Measurements from ENCODE around the gene ADAM12.
"Not testable (repeated sequence)": the region's sequence is repeated elsewhere in the genome, so short reads cannot be mapped to it uniquely, and the experiment has no call there.

ADAM12 gene

DNA sequence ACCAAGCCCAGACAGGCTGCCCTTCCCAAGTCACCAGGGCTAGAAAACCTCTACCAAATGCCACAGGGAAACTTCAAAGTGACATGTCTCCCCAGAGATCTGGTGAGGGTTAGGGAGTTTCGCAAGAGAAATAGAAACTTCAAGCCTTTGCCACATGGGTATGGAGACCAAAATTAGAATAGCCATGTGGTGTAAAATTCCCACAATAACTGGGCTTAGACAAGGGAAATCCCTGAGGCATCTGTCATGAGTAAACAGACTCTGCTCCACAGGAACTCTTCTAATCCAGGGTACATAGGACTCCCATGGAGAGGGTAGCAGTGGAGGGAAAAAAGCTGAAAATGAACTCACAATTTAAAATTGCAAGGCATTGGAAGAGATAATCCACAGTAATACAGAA, 14.3 kb downstream of the ADAM12 start:
- DNase-seq (ENCODE audit: low spot score): no peak

DNA sequence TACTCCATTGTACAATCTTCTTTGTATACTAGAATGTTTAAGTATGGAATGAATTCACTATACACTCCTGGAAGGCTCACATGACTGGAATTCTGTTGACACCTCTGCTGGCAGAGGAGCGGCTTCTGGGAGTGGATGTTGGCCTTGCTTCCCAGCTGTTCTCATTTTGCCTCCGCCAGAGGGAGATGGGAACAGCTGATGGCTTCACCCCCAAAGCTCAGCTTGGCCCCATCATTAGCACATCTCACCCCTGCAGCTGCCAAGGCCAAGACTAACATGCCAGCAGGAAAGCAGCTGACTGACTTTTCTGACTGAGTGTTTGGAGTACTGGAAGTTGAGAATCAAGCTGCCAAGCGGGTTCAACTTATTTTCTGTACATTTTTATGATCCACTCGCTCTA, 15.1 kb downstream of the ADAM12 start:
- no peak for DNase-seq (ENCODE audit: low spot score)

DNA sequence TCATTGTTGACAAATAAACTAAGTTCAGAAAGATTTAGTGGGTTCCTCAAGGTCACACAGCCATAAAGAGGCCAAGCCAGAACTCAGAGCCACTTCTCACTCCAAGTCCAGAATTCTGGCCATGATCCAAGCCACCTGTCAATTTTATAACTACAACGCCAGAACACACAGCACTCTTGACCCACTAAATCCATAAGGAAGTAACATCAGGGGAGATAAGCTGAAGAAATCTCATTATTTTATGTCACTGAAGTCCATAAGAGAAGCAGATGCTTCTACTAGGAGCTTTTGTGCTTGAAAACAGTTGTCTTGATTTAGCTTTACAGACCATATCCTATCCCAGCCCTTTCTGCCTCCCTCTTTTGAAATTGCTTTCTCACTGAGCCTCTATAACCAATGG, 15.9 kb downstream of the ADAM12 start:
- DNase-seq (ENCODE audit: low spot score): no peak

DNA sequence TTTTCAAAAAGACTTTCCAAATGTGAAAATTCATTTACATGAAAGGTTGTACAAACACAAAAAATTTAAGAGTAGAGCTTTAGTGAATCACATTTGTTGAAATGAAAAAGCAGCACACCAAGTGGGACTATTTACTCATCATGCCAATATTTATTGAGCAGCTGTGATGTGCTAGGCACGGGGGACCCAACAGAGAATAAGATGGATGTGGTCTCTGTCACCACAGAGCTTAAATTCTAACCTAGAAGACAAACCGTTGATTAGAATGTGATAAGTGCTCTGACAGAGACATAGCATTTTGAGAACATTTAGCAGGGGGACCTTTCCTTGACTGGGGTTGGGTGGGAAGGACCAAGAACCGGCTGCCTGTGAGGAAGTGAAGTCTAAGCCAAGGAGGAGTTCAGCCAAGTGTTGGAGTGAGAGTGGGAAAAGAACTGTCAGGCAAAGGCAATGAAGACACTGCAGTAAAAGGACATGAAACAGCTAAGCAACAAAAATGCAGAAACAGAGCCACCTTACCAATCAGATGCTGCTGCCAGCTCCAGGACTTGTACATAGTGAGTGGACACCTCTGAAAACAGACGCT, 19.1 kb downstream of the ADAM12 start:
- DNase-seq (ENCODE audit: low spot score): no peak

DNA sequence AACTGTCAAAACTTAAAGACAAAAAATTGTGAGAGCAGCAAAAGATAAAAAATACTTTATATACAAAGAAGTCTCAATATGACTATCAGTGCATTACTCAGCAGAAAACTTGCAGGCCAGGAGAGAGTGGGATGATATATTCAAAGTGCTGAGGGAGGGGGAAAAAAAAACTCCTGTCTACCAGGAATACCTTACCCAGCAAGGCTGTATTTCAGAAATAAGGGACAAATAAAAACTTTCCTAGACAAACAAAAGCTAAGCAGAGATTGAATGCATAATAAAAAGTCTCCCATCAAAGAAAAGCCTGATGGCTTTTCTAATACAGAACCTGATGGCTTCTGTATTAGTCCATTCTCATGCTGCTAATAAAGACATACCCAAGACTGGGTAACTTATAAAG, 31.1 kb downstream of the ADAM12 start:
- DNase-seq (ENCODE audit: low spot score): no peak

DNA sequence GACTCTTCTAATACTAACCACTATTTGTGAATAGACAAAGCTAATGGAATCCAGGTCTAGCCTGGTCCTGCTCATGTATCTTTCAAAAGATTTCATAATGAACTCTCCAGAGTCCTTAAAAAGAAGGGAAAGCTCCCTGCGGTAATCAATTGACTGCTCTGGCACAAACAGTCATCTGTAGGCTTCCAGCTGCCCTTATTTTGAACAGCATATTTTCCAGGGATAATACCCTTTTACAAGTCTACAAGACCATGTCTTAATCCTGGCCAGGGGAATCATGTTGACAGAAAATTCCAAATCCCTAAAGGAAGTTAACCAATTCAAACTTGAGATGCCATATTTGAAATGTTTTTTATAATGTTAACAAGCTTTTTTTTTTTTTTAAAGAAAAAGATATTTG, 34.6 kb downstream of the ADAM12 start:
- DNase-seq (ENCODE audit: low spot score): no peak

DNA sequence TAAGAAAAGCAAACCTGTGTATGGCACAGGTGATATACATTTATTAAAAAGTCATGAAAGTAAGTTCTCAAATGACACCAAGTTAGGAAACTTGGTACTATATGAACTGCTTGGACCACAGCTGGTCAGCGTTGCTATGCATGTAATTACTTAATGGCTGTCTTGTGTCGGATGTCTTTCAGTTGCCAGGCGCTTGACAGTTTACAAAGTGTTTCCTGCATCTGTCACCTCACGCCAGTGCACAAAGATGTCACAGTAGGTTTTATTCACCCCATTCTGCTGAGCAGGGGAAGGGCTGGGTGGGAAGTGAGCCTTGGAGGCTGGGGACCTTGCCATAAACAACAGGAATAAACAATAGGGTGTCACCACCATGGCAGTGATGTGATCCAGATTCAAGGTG, 35.8 kb downstream of the ADAM12 start:
- no peak for DNase-seq (ENCODE audit: low spot score)

DNA sequence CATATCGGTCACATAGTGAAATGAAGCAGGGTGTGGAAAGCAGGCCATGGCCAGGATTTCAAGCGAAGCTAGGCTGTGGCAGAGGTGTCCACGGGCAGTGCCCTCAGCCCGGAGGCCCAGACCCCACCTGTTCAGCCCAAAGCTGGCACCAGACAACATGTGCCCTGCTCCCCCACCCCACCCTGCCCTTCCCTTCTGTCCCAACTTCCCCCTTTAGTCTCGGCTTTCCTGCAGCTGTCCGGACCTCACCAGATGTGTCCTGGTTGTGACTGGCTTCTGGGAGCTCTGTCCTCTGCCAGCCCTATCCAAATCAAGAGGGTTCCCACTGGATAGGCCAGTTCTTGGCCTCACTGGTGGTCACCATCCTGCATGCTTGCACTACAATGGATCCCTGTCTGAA, 37.3 kb downstream of the ADAM12 start:
- DNase-seq (ENCODE audit: low spot score): no peak

DNA sequence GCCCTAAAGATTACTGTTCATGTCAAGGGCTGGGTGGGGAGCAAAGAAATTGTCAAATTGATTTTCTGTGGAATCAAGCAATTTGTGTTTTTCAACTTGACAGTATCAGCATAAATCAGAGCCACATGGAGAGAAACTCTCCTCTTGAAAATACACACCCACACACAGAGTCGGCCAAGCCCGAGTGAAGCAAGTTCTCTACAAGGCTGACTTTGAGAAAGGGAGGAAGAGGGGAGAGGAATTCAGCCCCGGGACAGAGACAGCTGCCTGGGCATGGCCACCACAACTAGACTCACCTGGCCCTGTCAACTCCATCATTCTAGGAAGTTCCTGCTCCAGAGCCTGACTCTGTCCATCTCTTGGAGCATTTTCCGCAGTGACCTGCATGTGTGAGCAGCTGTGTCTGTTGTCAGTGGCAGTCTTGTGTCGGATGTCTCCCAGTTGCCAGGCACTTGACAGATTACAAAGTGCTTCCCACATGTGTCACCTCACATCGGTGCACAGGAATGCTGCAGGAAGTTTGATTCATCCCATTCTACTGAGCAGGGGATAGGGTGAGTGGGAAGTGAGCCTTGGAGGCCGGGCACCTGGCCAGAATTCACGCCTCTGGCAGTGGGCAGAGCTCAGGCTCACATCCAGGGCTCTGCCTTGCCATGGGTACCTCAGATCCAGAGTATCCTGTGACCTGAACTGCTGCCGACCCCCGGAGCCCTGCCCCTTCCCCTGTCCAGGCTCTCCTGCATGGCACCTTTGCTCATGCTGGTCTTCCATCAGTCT, 37.9 kb downstream of the ADAM12 start:
- no peak for DNase-seq (ENCODE audit: low spot score)

DNA sequence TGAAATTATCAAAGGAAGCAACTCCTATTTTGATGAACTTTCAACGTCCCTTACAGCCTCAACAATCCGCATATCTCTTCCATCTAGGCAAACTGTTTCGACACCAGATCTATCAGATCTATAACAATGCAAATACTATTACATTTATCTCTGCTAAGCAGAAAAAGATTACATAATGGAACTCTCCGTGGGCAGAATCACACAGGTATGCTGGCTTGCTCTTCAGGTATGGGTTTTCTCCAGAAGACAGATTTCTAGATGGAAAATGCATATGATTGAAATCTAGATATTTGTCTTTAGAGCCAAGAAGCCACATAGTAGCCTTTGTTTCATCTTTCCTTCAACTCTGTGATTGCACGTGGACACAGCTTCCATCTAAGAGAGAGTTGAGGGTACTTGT, 38.6 kb downstream of the ADAM12 start:
- DNase-seq (ENCODE audit: low spot score): no peak

DNA sequence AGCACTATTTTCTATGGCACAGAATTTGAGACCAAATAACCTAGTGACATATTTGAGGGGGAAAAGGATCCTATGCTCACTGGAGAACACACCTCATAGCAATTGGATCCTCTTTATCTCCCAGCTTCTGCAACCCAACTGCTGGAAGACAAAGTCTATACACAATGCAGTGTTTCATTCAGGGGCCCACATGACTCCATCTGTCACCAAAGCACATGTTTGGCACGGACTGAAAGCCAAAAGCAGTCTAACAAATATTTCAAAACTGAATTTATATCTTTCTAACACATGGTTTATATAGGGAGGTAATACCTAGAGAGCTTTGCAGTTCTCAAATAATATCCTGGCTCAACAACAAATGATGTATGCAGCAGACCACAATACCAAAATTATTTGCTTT, 39.2 kb downstream of the ADAM12 start:
- no peak for DNase-seq (ENCODE audit: low spot score)

DNA sequence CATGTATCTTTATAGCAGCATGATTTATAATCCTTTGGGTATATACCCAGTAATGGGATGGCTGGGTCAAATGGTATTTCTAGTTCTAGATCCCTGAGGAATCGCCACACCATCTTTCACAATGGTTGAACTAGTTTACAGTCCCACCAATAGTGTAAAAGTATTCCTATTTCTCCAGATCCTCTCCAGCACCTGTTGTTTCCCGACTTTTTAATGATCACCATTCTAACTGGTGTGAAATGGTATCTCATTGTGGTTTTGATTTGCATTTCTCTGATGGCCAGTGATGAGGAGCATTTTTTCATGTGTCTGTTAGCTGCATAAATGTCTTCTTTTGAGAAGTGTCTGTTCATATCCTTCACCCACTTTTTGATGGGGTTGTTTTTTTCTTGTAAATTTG, 44.8 kb downstream of the ADAM12 start:
- not testable (repeated sequence) for DNase-seq (ENCODE audit: low spot score)

DNA sequence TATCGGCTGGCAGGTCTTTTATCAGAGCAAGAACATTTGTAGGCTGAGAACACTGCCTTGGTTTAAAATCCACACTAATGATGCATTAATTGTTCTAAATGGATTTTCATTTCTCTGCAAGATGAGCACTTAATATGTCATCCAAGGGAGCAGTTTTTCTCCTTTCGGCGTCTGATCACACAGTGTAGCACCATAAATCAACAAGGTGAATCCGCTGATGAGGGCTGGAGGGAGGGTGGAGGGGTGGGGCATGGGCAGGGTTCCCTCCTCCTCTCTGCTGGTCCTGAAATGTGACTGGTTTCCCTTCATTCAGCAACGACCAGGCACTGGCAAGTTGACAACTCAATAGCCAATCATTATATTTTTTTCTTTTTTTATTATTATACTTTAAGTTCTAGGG, 45.6 kb downstream of the ADAM12 start:
- DNase-seq (ENCODE audit: low spot score): no peak

DNA sequence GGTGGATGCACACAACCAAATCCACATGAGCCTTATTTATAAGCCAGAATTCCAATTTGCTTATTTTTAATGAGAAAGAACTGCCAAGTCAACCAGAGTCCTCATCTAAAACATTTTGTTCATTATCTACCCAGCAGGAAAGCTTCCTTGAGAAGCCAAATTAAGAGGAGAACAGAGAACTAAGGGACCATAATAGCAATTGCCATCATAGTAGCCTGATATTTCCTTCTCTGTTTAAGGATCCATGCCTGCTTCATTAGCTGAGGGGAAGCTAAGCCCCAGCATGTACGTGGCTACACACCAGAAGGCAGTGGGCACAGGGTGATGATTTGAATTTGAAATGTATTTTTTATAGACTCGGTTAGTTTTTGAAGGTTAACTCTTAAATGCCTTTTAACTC, 46.8 kb downstream of the ADAM12 start:
- DNase-seq (ENCODE audit: low spot score): no peak

DNA sequence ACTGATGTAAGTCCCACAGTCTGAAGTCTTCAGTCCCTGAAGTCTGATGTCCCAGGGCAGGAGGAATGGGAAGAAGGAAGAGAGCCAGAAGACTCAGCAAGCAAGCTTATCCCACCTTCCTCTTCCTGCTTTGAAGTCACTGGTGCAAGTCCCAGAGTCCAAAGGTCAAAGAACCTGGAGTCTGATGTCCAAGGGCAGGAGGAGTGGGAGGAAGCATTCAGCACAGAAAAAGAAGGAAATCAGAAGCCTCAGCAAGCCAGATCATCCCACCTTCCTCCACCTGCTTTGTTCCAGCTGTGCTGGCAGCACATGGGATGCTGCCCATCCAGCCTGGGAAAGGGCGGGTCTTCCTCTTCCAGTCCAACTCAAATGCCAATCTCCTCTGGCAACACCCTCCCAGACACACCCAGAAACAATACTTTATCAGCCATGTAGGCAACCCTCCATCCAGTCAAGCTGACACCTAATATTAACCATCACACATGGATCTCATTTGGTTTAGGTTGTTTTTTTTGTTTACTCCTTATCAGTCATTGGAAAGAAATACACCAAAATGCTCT, 50.9 kb downstream of the ADAM12 start:
- no peak for DNase-seq (ENCODE audit: low spot score)

DNA sequence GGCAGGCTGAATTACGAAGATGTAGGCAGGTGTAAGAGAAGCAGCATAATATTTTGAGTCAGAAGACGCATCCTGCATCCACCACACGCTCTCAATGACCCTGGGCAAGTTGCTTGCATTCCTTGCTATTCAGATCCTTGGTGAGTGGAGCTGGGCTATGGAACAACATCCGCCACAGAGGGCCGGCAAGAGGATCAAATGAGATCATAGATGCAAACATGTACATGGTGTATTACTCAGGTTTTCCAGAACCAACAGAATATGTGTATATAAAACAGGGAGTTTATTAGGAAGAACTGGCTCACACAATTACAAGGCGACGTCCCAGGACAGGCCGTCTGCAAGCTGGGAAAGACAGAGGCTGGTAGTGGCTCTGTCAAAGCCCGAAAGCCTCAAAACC, 51.5 kb downstream of the ADAM12 start:
- DNase-seq (ENCODE audit: low spot score): no peak

DNA sequence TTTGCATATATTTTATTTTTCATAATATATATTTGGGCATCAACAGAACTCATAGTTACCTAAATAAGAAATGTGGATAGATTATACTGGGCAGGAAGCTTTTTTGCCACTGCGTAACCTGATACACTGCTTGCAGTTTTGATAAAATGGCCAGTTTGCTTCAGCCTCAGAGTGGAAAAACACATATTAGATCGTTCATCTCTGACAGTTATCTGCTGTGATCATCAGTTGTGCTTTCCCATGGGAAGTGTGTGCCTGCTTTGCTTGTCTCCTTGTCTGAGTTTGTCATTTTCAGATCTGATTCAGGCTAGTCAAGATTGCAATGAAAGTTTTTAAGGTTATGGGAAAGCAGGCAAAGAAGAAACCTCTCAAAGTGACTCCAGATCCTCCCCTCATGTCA, 54.0 kb downstream of the ADAM12 start:
- DNase-seq (ENCODE audit: low spot score): no peak

DNA sequence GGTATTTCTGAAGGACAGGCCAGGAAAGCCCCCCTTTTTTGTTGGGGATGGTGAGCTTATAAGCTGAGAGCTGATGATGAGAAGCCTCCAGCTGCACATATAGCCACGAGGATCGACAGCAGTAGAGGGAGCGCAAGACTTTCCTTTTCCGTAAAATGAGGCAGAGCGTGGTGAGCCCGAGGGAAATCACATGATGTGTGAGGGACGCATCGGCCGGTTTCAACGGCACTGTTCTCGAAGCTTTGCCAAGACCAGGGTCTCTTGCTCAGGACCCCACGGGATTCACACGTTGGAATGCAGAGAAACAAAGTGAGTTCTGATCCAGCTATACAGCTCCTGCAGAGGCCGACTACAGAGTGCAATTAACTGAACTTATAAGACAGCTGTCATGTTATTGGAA, 55.7 kb downstream of the ADAM12 start:
- no peak for DNase-seq (ENCODE audit: low spot score)

DNA sequence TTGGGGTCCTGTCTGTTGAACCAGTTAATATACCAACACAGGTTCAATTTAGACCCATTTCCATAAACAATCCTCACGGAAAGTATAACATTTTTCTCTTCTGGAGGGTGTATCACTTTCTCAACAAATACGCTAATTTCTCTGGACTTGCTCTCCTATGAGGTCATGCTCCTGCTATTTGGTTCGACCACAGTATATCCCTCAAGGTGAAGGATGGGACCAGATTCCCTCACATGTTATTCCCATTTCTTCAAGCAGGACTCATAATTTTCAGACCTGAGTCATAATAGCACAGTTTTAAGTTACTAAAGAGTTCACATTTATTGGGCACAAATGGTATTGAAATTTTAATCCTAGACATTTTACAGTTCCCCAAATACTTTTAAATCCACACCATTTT, 57.2 kb downstream of the ADAM12 start:
- DNase-seq (ENCODE audit: low spot score): no peak

DNA sequence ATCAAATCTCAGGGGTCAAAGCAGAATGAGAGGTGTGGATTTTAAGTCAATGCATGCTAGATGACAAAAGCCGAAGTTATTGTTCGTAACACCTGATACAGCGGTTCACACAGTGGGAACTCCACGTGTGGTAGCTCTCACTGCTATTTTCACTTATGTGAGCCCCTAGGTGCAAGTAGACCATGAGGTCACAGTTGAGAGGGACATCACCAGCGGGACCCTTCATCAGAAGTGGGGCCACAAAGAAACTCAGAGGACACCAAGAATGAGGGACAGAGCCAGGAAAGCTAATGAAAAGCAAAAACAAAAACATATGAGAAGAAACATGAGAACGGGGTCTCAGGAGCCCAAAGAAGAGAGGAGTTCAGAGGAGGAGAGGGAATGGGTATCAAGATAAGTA, 63.5 kb downstream of the ADAM12 start:
- no peak for DNase-seq (ENCODE audit: low spot score)

DNA sequence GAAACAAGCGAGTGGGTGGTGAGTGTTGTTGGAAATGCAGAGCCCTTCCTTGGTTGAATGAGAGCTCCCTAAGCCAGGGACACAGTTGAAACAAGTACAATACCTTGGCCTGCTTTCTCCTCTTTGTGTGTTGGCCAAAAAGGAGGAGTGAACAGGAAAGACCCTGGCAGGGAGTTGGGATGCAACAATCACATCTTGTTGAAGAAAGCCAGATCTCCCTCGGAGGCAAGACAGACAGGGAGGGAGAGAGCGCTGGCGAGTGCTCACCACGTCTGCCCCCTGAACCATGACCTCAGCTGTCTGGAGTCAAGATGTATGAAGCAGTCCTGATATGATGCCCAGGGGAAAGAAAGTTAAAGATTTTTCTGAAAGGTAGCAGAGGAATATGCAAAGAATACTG, 66.8 kb downstream of the ADAM12 start:
- no peak for DNase-seq (ENCODE audit: low spot score)

DNA sequence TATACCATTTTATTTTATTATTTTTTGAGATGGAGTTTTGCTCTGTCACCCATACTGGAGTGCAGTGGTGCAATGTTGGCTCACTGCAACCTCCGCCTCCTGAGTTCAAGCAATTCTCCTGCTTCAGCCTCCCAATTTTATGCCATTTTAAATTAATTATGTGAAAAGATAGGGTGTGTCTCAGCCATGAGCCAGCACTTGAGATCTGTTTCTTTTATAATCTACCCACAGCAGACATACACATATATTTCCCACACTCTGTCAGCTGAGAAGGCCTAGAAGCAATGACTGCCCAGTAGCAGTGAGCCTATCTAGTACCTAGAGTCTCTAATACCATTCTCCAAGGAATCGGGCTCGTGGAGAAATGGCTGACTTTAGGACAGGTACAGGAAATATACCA, 70.5 kb downstream of the ADAM12 start:
- DNase-seq (ENCODE audit: low spot score): no peak

DNA sequence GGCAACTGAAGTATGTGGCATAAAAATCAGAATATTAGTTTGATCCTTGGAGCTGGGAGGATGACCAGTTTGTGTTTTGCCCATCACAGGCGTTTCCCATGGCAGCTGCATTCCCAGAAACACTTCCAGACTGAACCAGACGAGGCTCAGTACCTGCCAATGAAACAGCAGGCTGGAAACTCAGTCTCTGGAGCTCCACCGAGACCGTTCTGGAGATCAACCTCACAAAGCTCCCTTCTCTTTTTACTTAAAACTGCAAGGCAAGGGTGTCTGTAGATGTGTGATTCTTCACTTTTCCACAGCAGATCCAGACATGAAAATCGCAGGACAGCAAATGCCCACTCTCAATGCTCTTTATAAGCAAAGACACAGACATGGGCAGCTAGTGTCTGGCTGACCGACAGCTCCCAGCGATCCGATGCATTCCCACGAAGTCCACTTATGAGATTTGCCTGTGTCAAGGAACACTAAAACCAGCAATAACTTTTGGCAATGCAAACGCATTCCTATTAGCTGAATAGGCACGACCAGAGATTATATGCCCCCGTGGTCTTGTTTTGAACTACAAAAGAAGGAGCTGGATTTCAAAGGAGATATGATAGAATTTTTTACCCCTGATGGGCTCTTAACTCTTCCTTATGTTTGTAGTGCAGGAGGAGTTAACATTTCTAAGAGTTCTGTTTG, 72.6 kb downstream of the ADAM12 start:
- no peak for DNase-seq (ENCODE audit: low spot score)
